Right forelimb (tissue), 1 donor: Measurements from ENCODE around the gene ITPR2.

Experiments used
- DNase-seq: peaks from one replicate; pipeline ENCODE4 v3.0.0-alpha.2; 2018

ITPR2 gene

GRCh38 chr12:26728205-26729050 lies 104.6 kb downstream of the ITPR2 start:
- no peak for DNase-seq

GRCh38 chr12:26727482-26728204 lies 105.4 kb downstream of the ITPR2 start:
- no peak for DNase-seq

GRCh38 chr12:26726956-26727355 lies 106.0 kb downstream of the ITPR2 start:
- no peak for DNase-seq

- no peak for DNase-seq
These were observed 107.6 kb downstream of the ITPR2 start for GRCh38 chr12:26725276-26725916.

DNA sequence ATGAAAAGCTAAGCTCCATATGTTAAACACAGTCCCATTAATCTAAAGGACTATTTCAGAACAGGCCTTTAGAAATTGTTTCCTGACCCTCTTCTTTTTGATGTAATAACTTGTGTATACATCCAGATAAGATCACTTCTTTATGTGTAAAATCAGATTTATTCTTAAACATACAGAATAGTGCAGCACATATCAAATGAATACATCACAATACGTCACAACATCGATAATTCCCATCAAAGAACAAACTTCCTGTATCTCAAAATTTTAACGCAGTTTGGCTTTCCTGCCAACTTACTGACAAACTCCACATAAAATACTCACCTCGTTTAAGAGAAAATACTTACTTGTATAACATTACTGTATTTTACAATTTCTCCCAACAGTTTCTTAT lies 108.7 kb downstream of the ITPR2 start:
- no peak for DNase-seq

GRCh38 chr12:26723379-26724308 lies 109.3 kb downstream of the ITPR2 start:
- DNase-seq, result no peak

DNA sequence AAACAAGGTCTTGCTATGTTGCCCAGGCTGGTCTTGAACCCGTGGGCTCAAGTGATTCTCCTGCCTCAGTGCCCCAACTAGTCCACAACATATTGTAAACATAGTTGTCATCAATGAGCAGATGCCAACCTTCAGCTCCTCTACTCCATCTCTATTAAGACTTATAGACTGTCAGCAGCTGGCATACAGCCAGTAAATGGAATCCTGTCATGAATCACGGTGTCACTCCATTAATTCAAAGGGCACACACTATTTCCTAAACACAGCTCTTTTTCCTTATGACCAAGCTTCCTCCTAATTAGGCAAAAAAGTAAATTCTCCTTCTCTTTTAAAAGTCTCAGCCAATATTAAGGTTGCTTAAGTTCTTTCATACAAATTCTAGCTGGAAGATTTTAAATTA lies 111.2 kb downstream of the ITPR2 start:
- no peak for DNase-seq

DNA sequence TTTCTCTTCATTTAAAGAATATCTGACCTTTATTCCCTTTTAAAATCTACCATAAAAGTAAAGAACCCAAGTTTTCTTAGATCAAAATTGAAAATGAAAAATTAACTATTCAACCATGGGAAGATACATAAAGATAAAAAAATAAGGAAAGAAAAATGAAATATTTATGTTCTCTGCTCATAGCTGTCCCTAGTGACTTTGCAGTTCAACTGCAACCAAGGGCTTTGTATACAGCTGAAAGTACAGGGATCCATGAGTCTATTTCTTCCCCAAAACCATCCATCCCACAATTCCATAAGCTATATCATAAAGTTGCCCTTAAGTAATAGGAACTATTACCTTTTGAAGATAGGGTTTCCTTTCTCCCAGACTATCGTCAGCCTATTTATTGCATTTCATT lies 113.1 kb downstream of the ITPR2 start:
- no peak for DNase-seq

- DNase-seq, result no peak
These were observed 115.2 kb downstream of the ITPR2 start for GRCh38 chr12:26717757-26718156.

- no peak for DNase-seq
These were observed 117.8 kb downstream of the ITPR2 start for GRCh38 chr12:26715232-26715631.

GRCh38 chr12:26713885-26714383 lies 119.1 kb downstream of the ITPR2 start:
- no peak for DNase-seq

GRCh38 chr12:26712892-26713291 lies 120.1 kb downstream of the ITPR2 start:
- DNase-seq, result no peak

DNA sequence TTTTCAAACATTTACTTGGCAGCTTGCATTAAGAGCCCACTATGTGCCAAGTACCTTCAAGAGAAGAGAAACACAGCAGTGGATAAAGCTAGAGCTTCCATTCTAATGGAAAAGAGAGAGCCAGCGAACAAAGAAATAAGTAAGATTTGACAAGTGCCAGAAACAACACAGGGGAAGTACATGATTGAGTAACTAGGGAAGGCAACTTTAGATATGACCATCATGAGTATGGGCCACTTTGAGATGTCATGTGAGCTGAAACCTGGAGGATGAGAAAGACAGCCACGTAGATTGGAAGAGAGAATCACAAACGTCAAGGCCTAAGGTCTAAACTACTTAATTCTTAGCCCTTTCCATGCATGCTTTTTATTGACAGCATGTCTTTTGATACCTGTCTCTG lies 121.4 kb downstream of the ITPR2 start:
- no peak for DNase-seq

DNA sequence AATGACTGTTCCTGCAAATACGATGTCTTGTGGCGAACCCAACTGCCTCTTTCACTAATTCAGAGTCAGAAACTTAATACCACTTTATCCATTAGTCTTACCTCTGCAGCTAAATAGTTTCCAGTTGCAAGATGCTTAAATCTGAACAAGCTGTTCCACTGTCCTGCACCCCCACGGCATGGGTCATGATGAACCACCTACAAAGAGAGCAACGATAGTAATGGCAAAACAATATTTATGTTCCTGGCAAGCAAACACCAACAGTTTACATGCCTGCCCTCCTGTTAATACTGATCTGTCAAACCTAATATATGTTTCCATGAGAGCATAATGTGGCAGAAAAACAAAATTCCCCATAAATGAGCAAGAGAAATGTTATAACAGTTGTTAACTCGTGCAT lies 121.9 kb downstream of the ITPR2 start:
- DNase-seq, result no peak

- DNase-seq, result no peak
These were observed 127.1 kb downstream of the ITPR2 start for GRCh38 chr12:26705851-26706250.

GRCh38 chr12:26704684-26705460 lies 128.1 kb downstream of the ITPR2 start:
- no peak for DNase-seq

- no peak for DNase-seq
These were observed 128.8 kb downstream of the ITPR2 start for GRCh38 chr12:26704214-26704613.

- no peak for DNase-seq
These were observed 130.3 kb downstream of the ITPR2 start for GRCh38 chr12:26702741-26703140.

DNA sequence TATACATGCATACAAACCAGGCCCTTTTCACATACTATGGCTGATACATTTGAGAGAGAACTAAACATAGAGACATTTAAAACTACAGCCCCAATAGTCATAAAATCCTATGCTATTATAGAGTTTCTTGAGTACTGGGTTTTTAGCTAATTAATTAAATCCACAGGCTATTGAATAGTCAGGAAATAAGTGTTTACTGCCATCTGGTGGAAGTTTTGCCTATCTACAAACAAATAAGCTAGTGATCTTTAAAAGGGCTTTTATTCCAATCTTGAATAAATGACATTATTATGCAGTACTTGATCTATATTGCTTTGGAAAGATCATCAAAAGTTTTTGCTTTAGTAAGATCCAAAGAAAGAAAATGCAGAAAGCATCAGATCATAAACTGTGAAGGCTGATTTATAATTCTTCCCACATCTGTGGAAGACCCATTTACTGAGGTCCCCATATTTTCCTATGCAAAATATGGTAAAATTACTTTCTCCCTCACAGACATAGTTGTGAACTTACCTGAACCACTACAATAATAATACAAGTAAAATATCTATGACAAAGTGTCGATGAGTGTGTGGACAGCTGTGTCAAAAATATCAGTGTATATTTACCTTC lies 131.3 kb downstream of the ITPR2 start:
- no peak for DNase-seq

DNA sequence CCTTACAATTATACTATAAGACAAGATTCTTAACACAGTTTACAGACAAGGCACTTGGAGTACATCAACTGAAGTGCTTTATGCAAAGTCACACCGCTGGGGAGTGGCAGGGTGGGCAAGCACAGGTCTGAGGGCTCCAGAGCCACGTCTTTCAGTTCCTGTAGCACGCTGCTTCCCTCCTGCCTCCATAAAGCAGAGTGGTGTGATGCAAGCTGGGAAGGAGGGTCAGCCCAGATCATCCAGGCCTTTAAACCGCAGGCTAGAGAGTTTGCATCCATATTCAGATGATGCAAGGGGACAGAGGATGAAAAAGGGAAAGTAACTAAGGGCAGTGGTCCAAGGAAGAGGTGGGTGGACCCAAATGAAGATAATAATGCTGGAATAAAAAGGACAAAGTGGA lies 132.6 kb downstream of the ITPR2 start:
- no peak for DNase-seq

DNA sequence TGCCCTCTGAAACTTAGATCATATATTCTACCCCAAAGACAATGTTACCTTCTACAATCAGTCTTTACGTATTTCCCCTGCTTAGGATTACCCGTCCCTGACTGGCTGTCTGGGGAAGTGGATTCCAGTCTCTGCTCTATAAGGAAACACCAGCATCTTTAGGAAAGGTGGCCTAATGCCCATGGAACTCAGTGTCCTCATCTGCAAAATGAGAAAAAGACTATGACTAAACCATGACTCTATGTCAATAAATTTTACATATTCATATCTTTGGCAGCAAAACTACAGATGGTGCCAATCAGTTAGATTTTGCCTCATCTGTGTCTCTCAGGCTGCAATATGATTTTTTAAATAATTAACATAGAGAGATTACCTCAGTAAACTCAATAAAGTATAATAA lies 133.8 kb downstream of the ITPR2 start:
- no peak for DNase-seq
